Hematopoietic multipotent progenitor cell treated with erythropoietin and hydrocortisone succinate and interleukin-3 and kit ligand, for 15 days (in vitro differentiated cells): Measurements from ENCODE around the gene XCL2.
"Not testable (repeated sequence)": the region's sequence is repeated elsewhere in the genome, so short reads cannot be mapped to it uniquely, and the experiment has no call there.

ENCODE experiments used
- DNase-seq: peaks from one replicate; pipeline ENCODE4 v3.0.0-alpha.2; 2015; ENCODE audit warnings: low spot score

XCL2 gene, protein sequence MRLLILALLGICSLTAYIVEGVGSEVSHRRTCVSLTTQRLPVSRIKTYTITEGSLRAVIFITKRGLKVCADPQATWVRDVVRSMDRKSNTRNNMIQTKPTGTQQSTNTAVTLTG

GRCh38 chr1:168543840-168544498 lies at the start of gene XCL2:
Gene XCL2, minus strand, starts transcription at chr1:168543997. Its CDS starts 33 bp downstream, at chr1:168543964.
- DNase-seq: not testable (repeated sequence)

DNA sequence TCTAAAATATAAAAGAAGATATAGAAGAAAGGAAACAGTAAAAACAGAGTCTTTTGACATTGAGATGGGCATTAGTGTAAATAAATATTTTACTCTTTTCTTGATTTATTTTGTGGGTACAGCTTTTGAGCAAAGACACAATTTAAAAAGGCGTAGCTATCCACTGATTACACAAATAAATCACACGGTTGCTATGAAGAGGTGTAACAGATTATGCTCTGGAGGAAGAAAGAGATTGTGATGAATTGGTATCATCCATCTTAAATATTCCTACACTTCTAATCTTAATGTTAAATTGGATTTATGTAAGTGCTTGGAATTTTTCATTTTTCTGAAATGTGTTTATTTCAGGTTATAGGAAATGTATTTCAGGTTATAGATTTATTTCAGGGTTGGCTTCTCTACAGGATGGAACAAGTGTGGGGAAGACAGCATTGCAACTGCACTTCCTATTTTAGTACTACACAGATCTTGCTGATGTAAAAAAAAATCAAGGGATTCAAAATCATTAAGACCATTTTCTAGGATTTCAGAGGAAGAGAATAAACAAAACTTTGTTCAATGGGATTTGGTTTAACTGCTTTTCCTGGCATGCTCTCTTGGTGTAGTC lies 47.9 kb upstream of the XCL2 start:
- DNase-seq: no peak

DNA sequence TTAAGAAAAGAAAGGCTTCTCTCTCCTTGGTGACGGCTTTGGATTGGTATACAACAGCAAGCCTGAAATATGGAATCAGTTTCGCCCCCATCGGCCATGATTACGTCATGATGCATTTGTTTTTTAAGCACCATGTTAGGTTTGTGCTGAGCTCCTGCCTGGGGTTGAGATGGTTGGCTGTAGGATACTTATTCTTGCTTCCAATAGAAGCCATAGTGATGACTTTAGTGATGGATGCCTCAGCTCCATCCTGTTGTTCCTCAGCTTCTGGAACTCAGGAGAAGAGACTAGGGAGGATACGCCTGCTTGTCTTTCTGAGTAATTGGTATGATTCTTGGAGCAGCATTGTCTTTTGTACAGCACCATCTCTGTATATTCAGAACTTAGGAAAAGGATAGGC lies 47.3 kb upstream of the XCL2 start:
- DNase-seq: no peak

DNA sequence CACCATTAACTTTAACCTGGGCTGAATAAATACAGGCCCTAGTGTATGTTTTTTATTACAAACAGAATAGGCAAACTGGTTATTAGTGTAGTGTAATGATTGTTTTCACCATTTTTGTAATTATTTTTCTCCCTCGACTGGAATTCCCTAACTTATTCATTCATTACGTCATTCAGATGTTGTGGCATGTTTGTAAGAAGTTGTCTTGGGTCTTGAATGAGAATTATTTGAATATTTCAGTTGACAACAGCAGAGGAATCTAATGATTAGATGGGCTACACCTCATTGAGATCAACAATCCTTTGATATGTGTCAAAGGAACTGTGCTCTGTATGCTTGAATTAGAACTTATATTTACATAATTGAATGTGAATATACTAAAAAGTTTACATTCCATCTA lies 45.4 kb upstream of the XCL2 start:
- no peak for DNase-seq

GRCh38 chr1:168585937-168586336 lies 42.1 kb upstream of the XCL2 start:
- no peak for DNase-seq

DNA sequence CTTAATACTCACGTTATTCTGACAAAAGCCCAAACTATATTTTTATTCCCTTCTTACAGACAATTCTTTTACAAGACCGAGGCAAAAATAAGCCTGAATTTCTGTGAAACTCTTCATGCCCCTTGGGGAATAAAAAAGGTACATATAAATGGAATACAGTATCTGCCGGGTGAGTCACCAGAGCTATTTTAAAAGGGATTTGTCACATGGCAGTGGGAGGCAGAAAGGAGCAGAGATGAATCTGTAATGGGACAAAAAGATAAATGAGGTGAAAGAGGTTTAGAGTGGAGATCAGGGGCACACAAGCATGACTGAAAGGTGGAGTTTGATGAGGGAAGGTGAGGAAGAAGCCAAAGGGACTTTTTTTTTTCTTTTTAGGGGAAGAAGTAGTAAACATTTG lies 41.4 kb upstream of the XCL2 start:
- DNase-seq: no peak

DNA sequence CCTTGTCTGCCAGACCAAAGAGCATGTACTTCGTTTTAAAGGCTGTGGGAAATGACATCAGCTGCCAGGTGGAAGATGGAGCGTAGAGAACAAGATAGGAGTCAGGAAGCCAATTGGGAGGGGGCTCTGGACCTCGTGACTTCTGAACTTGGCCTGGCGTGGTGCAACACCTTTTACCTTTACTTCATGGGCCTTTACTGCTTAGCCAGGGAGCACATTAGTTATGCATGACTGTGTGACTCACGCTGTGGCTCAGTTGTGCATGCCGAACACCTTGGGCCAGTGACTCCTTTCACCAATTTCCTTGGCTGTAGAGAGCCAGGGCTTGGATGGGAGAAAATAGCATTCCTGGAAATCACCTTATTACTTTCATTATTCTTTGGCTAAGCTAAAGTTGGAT lies 39.8 kb upstream of the XCL2 start:
- DNase-seq: no peak

GRCh38 chr1:168582688-168583336 lies 39.0 kb upstream of the XCL2 start:
- no peak for DNase-seq

- no peak for DNase-seq
These were observed 38.2 kb upstream of the XCL2 start for GRCh38 chr1:168581817-168582572.

DNA sequence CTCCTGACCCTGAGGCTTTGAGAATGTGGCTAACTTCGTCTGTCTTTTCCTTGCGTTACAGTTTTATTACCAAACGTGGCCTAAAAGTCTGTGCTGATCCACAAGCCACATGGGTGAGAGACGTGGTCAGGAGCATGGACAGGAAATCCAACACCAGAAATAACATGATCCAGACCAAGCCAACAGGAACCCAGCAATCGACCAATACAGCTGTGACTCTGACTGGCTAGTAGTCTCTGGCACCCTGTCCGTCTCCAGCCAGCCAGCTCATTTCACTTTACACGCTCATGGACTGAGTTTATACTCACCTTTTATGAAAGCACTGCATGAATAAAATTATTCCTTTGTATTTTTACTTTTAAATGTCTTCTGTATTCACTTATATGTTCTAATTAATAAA lies 37.2 kb upstream of the XCL2 start:
- DNase-seq: not testable (repeated sequence)

- not testable (repeated sequence) for DNase-seq
These were observed 36.5 kb upstream of the XCL2 start for GRCh38 chr1:168580290-168580689.

DNA sequence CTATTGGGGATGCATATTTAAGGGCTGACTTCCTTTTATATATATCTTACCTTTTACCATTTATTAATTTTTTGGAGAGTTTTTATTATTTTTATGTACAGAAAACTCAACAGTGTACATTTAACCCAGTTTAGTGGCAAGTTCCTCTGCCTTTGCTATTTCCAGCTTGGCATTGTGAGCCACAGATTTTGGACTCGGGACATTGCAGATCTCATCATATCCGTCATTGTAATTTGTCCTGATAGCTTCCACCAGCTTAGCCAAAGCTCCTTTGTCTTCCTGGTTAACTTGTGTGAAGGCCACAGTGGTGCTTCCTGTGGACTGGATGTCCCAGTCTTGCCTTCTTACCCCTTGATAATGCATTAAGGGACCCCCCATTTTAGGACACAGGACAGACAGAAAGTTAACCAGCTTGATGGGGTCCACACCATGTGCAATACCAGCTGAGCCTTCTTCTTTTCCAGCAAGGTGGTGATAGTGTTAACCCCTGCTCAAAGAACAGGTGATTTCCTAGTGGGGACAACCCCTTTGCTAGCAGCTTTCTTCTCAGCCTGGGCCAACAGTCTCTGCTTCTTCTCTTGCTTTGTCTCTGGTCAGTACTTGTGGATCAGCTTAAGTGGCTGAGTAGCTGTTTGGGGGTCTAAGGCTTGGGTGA lies 34.9 kb upstream of the XCL2 start:
- DNase-seq: not testable (repeated sequence)

- DNase-seq: not testable (repeated sequence)
These were observed 32.5 kb upstream of the XCL2 start, which contains the start of gene XCL1 for GRCh38 chr1:168576245-168576688. Gene XCL1, plus strand, starts transcription at chr1:168576605. Its CDS starts 33 bp downstream, at chr1:168576638.

GRCh38 chr1:168574234-168574633 lies 30.4 kb upstream of the XCL2 start:
- not testable (repeated sequence) for DNase-seq

DNA sequence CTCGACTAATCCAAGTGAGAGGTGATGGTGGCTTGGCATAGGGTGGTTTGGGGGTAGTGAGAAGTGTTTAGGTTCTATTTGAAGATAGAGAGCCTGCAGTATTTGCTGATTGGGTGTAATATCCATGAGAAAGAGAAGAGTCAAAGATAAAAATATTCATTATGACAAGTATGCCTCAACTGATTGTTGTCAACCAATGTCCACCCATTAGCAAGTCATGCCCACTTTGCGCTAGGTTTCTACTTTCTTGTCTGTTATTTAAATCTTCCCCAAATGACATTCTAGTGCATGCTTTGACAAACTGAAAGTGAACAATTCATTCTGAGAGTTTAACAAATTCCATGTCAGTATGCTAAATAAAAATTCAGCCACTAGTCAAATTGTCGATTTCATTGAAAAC lies 28.8 kb upstream of the XCL2 start:
- DNase-seq: no peak

- no peak for DNase-seq
These were observed 26.9 kb upstream of the XCL2 start for GRCh38 chr1:168570652-168571051.

- DNase-seq: no peak
These were observed 24.5 kb upstream of the XCL2 start for GRCh38 chr1:168568346-168568745.

DNA sequence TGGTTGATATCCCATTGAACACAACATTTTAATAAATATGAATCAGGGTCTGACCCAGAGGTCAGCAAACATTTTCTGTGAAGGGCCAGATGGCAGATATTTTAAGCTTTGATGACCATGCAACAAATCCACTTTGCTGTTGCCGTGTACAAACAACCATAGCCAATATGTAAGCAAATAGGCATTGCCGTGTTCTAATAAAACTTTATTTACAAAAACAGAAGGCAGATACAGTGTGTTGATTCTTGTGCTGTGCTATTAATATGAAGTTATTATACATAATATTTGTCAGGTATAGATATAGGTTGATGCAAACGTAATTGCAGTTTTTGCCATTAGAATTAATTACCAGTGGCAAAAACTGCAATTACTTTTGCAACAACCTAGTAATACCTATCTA lies 23.8 kb upstream of the XCL2 start:
- DNase-seq: no peak

- DNase-seq: no peak
These were observed 23.2 kb upstream of the XCL2 start for GRCh38 chr1:168567007-168567406.

GRCh38 chr1:168565825-168566224 lies 22.0 kb upstream of the XCL2 start:
- no peak for DNase-seq

GRCh38 chr1:168561989-168562388 lies 18.2 kb upstream of the XCL2 start:
- DNase-seq: no peak

DNA sequence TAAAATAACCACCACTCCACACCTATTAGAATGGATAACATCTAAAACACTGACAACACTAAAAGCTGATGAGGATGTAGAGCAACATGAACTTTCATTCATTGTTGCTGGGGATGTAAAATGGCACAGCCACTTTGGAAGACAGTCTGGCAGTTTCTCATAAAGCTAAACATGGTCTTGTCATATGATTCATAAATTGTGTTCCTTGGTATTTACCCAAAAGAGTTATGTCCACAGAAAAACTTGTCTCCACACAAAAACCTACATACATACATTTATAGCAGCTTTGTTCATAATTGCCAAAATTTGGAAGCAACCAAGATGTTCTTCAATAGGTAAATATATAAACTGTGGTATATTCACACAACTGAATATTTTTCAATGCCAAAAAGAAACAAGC lies 16.6 kb upstream of the XCL2 start:
- no peak for DNase-seq
